ENCODE data around the gene LRRC4C. TPM values are rescaled to one million over a fixed set of nuclear protein-coding genes. Genes with fewer than 3 reads are reported as not detected.

The LRRC4C gene
- total RNA-seq, 2 experiments from 2014 or later = not detected

GRCh38 chr11:40797981-40798380 is 661.5 kb downstream of the LRRC4C start:
- Histone ChIP-seq H3K4me1 (ENCODE audit: insufficient read depth, low read length) (no peaks in the 10 kb centered on the region), H3K36me3 (ENCODE audit: insufficient read depth, low read length) (no peaks in the 10 kb centered on the region), H3K27ac (ENCODE audit: low read depth in 1 of 2, low read length in 2 of 2) (no peak overlapping the region), H3K4me3 (ENCODE audit: low read length) (no peak overlapping the region), H3K9me3 (ENCODE audit: control insufficient read depth in 1 of 2, insufficient read depth in 1 of 2, low read length in 2 of 2) (peaks cover 0 to 5% of the 10 kb centered on the region in 2 experiments), H3K27me3 (ENCODE audit: control insufficient read depth in 1 of 2, insufficient read depth in 2 of 2, low read length in 2 of 2) (no peaks in the 10 kb centered on the region)
- POLR2A ChIA-PET = no interaction called here
- ATAC-seq (ENCODE audit: poor library complexity) = no peak
- Mint-ChIP-seq H3K4me3 (no peak overlapping the region), H3K27me3 (no peaks in the 10 kb centered on the region), H3K9me3 (peaks cover 19% of the 10 kb centered on the region), H3K27ac (no peak overlapping the region), H3K36me3 (ENCODE audit: low read depth) (no peaks in the 10 kb centered on the region), H3K4me1 (ENCODE audit: low read depth) (no peaks in the 10 kb centered on the region)
- intact Hi-C loops (cut with DNase I, micrococcal nuclease) = no loop called here
- CTCF ChIA-PET = no interaction called here
- DNase-seq = no peak
- no peak for TF ChIP-seq CTCF (IDR thresholded peaks at IDR 0.05)

- Mint-ChIP-seq H3K27ac (no peak overlapping the region), H3K4me1 (ENCODE audit: low read depth) (no peaks in the 10 kb centered on the region), H3K9me3 (peaks cover 20% of the 10 kb centered on the region), H3K27me3 (no peaks in the 10 kb centered on the region), H3K36me3 (ENCODE audit: low read depth) (no peaks in the 10 kb centered on the region), H3K4me3 (no peak overlapping the region)
- Histone ChIP-seq H3K36me3 (ENCODE audit: insufficient read depth, low read length) (no peaks in the 10 kb centered on the region), H3K4me3 (ENCODE audit: low read length) (no peak overlapping the region), H3K9me3 (ENCODE audit: control insufficient read depth in 1 of 2, insufficient read depth in 1 of 2, low read length in 2 of 2) (peaks cover 5 to 6% of the 10 kb centered on the region in 2 experiments), H3K27me3 (ENCODE audit: control insufficient read depth in 1 of 2, insufficient read depth in 2 of 2, low read length in 2 of 2) (no peaks in the 10 kb centered on the region), H3K27ac (ENCODE audit: low read depth in 1 of 2, low read length in 2 of 2) (no peak overlapping the region), H3K4me1 (ENCODE audit: insufficient read depth, low read length) (no peaks in the 10 kb centered on the region)
- POLR2A ChIA-PET = no interaction called here
- CTCF ChIA-PET = no interaction called here
- no peak for DNase-seq
- no peak for TF ChIP-seq CTCF (IDR thresholded peaks at IDR 0.05)
- intact Hi-C loops (cut with DNase I, micrococcal nuclease) = no loop called here
- no peak for ATAC-seq (ENCODE audit: poor library complexity)
Measured at GRCh38 chr11:40787224-40787623, 672.2 kb downstream of the LRRC4C start.

GRCh38 chr11:40763046-40763445 is 696.4 kb downstream of the LRRC4C start:
- no peaks in the 10 kb centered on the region for H3K4me1 Mint-ChIP-seq (ENCODE audit: low read depth)
- H3K4me3 Mint-ChIP-seq = no peak overlapping the region
- no peaks in the 10 kb centered on the region for H3K27me3 ChIP-seq (ENCODE audit: control insufficient read depth in 1 of 2, insufficient read depth in 2 of 2, low read length in 2 of 2)
- no peak overlapping the region for H3K27ac Mint-ChIP-seq
- H3K36me3 ChIP-seq (ENCODE audit: insufficient read depth, low read length) = no peaks in the 10 kb centered on the region
- no peaks in the 10 kb centered on the region for H3K4me1 ChIP-seq (ENCODE audit: insufficient read depth, low read length)
- H3K4me3 ChIP-seq (ENCODE audit: low read length) = no peak overlapping the region
- H3K9me3 Mint-ChIP-seq = peaks cover 11% of the 10 kb centered on the region
- ChIA-PET POLR2A (no interaction called here), CTCF (no interaction called here)
- intact Hi-C loops (cut with DNase I, micrococcal nuclease) = no loop called here
- H3K27ac ChIP-seq (ENCODE audit: low read depth in 1 of 2, low read length in 2 of 2) = no peak overlapping the region
- no peak for ATAC-seq (ENCODE audit: poor library complexity)
- peaks cover 0 to 17% of the 10 kb centered on the region in 2 experiments for H3K9me3 ChIP-seq (ENCODE audit: control insufficient read depth in 1 of 2, insufficient read depth in 1 of 2, low read length in 2 of 2)
- DNase-seq = no peak
- no peak for TF ChIP-seq CTCF (IDR thresholded peaks at IDR 0.05)
- H3K27me3 Mint-ChIP-seq = no peaks in the 10 kb centered on the region
- H3K36me3 Mint-ChIP-seq (ENCODE audit: low read depth) = no peaks in the 10 kb centered on the region

Measured in CD4-positive, alpha-beta T cell (primary cell).